ENCODE measurements around the gene BOC.

GRCh38 chr3:113331187-113331586, 119.8 kb downstream of the BOC start:
- TF ChIP-seq CTCF (IDR thresholded peaks at IDR 0.05) (no peak), POLR2A (IDR thresholded peaks at IDR 0.05) (no peak), POLR2AphosphoS5 (IDR thresholded peaks at IDR 0.05) (no peak), EP300 (IDR thresholded peaks at IDR 0.05) (no peak)
